HCT116 (cell line): ENCODE data around the gene ERMAP. TPM values are rescaled to one million over a fixed set of nuclear protein-coding genes. Genes with fewer than 3 reads are reported as not detected.

Experiments
- ATAC-seq: fragments of 200-7000 bp; cut with Tn5 transposase; 2 replicates; pipeline ENCODE4 v1.9.1; 2020; ENCODE audit warnings: mild to moderate bottlenecking, moderate library complexity
- BruUV-seq: library from RNA; stranded (reverse); fragments of 400-500 nt; replicated peaks from 2 replicates; lab custom pipeline; 2021; lab: Mats Ljungman, UMichigan
- CTCF ChIA-PET: fragments of 300-600 bp; sonication (Branson Sonifier 250); formaldehyde crosslinking; loops from one replicate; lab custom pipeline; 2021; ENCODE audit warnings: antibody characterized with exemption; lab: Charles Lee
- POLR2A ChIA-PET: fragments of 300-600, 350-600 bp; sonication (Branson Sonifier 250); formaldehyde crosslinking; loops from one replicate; lab custom pipeline; 2021; ENCODE audit warnings: antibody characterized with exemption; lab: Charles Lee
- RAD21 ChIA-PET, 2 experiments: fragments of 300-600 bp; sonication (Branson Sonifier 250); formaldehyde crosslinking; loops; one replicate each; lab custom pipeline; 2023; ENCODE audit warnings: low total read pairs in 2 of 2; ENCODE audit not compliant: uncharacterized antibody in 2 of 2, unreplicated experiment in 2 of 2, low non-redundant PET in 1 of 2; lab: Charles Lee
- DNase-seq: peaks from one replicate; pipeline ENCODE4 v3.0.0-alpha.2; 2010; ENCODE audit warnings: low read depth, low spot score
- H2AFZ ChIP-seq: fragments of 200-600 bp; shearing (Covaris generic), sonication (generic); 2 replicates; pipeline ENCODE4 v1.6.1; 2017; ENCODE audit warnings: low read depth, mixed run types, mixed read lengths, antibody characterized with exemption, low read length; ENCODE audit not compliant: poor library complexity, severe bottlenecking
- H3K27ac ChIP-seq: 2 replicates; pipeline ENCODE4 v1.5.1; 2012; ENCODE audit warnings: low read depth, low read length
- H3K27me3 ChIP-seq: fragments of 200-600 bp; sonication (generic); 2 replicates; pipeline ENCODE4 v1.6.1; 2016; ENCODE audit warnings: mixed run types, low read length, mixed read lengths; ENCODE audit not compliant: insufficient read depth
- H3K36me3 ChIP-seq, 2 experiments: fragments of 200-500 bp in 1 of 2; fragments of 200-600 bp in 1 of 2; sonication (Bioruptor generic) in 1 of 2; sonication (generic) in 1 of 2; 2 replicates each; pipeline versions ENCODE4 v1.5.1 to v1.6.1; 2014 to 2016; ENCODE audit warnings: low read length in 2 of 2, inconsistent platforms in 1 of 2, mixed read lengths in 1 of 2, mixed run types in 1 of 2; ENCODE audit not compliant: insufficient read depth in 2 of 2, control insufficient read depth in 1 of 2
- H3K4me1 ChIP-seq, 2 experiments: fragments of 200-600 bp in 1 of 2; sonication (generic) in 1 of 2; 2 replicates each; pipeline versions ENCODE4 v1.5.1 to v1.6.1; 2012 to 2017; ENCODE audit warnings: low read length in 2 of 2, inconsistent platforms in 1 of 2, mild to moderate bottlenecking in 1 of 2, mixed read lengths in 1 of 2, mixed run types in 1 of 2, moderate library complexity in 1 of 2; ENCODE audit not compliant: insufficient read depth in 2 of 2, control insufficient read depth in 1 of 2
- H3K4me2 ChIP-seq: fragments of 200-600 bp; sonication (generic); 2 replicates; pipeline ENCODE4 v1.6.1; 2017; ENCODE audit warnings: mixed run types, low read length, mixed read lengths
- H3K4me3 ChIP-seq, 2 experiments: fragments of 200-600 bp in 1 of 2; sonication (generic) in 1 of 2; replicated peaks in 1 of 2; 2 replicates each; pipeline ENCODE4 v1.5.1; 2011 to 2016; ENCODE audit warnings: low read length in 2 of 2, control low read depth in 1 of 2, low read depth in 1 of 2, mild to moderate bottlenecking in 1 of 2, mixed read lengths in 1 of 2, mixed run types in 1 of 2
- H3K79me2 ChIP-seq: fragments of 200-600 bp; sonication (generic); 2 replicates; pipeline ENCODE4 v1.6.1; 2017; ENCODE audit warnings: mild to moderate bottlenecking, mixed run types, low read length, moderate library complexity, mixed read lengths; ENCODE audit not compliant: insufficient read depth
- H3K9ac ChIP-seq: fragments of 200-600 bp; sonication (generic); 2 replicates; pipeline ENCODE4 v1.6.1; 2016; ENCODE audit warnings: low read length, mixed read lengths
- H3K9me2 ChIP-seq: fragments of 200-600 bp; sonication (generic), shearing (Covaris generic); 2 replicates; pipeline ENCODE4 v1.6.1; 2017; ENCODE audit warnings: mixed run types, mild to moderate bottlenecking, moderate library complexity; ENCODE audit not compliant: insufficient read depth
- H3K9me3 ChIP-seq, 2 experiments: fragments of 200-500 bp in 1 of 2; fragments of 200-600 bp in 1 of 2; sonication (Bioruptor generic) in 1 of 2; sonication (generic) in 1 of 2; 2 replicates each; pipeline ENCODE4 v1.6.1; 2014 to 2017; ENCODE audit warnings: low read length in 2 of 2, mixed read lengths in 2 of 2, inconsistent platforms in 1 of 2, low read depth in 1 of 2, mild to moderate bottlenecking in 1 of 2, mixed run types in 1 of 2, moderate library complexity in 1 of 2; ENCODE audit not compliant: control insufficient read depth in 1 of 2, insufficient read depth in 1 of 2
- H4K20me1 ChIP-seq: fragments of 200-600 bp; sonication (generic), shearing (Covaris generic); 2 replicates; pipeline ENCODE4 v1.6.1; 2017; ENCODE audit warnings: mixed run types, mild to moderate bottlenecking, moderate library complexity; ENCODE audit not compliant: insufficient read depth
- CBX3 ChIP-seq: IDR thresholded peaks from 2 replicates; pipeline ENCODE4 v1.6.1; 2012; ENCODE audit warnings: low read depth
- CEBPB ChIP-seq: IDR thresholded peaks from 2 replicates; pipeline ENCODE4 v1.6.1; 2012; ENCODE audit warnings: low read depth
- JUND ChIP-seq: IDR thresholded peaks from 2 replicates; pipeline ENCODE4 v1.6.1; 2012
- POLR2A ChIP-seq: IDR thresholded peaks from 2 replicates; pipeline ENCODE4 v1.7.0; 2011; ENCODE audit warnings: borderline replicate concordance; ENCODE audit not compliant: insufficient read depth, insufficient read length; ENCODE audit errors: extremely low read depth
- RAD21 ChIP-seq: IDR thresholded peaks from 2 replicates; pipeline ENCODE4 v1.6.1; 2012; ENCODE audit warnings: low read depth, mild to moderate bottlenecking
- REST ChIP-seq: IDR thresholded peaks from 2 replicates; pipeline ENCODE4 v1.6.1; 2012; ENCODE audit warnings: low read depth
- SIN3A ChIP-seq: IDR thresholded peaks from 2 replicates; pipeline ENCODE4 v1.6.1; 2012; ENCODE audit warnings: low read depth
- SP1 ChIP-seq: IDR thresholded peaks from 2 replicates; pipeline ENCODE4 v1.6.1; 2012; ENCODE audit warnings: low read depth
- TCF7L2 ChIP-seq: IDR thresholded peaks from 2 replicates; pipeline ENCODE4 v1.7.0; 2011; ENCODE audit warnings: borderline replicate concordance, inconsistent platforms; ENCODE audit not compliant: insufficient read depth, insufficient read length; ENCODE audit errors: extremely low read depth
- ZNF274 ChIP-seq: fragments of 200-500 bp; sonication (Bioruptor generic); IDR thresholded peaks from 2 replicates; pipeline ENCODE4 v1.6.1; 2014; ENCODE audit warnings: mild to moderate bottlenecking, low read depth, low read length, inconsistent platforms
- intact Hi-C: fragments of 100-400 bp; cut with micrococcal nuclease; formaldehyde crosslinking; loops from 2 replicates; pipeline ENCODE4 v1.10.0; 2022
- total RNA-seq: library from RNA; stranded (reverse); gene quantifications from one replicate; pipeline ENCODE4 v1.2.1, GENCODE V29; 2021; ENCODE audit not compliant: unreplicated experiment
- TF ChIP-seq, protein P1 (sequence below): IDR thresholded peaks from 2 replicates; pipeline ENCODE4 v1.6.1; 2012

ERMAP gene
- total RNA-seq, 1 experiment from 2014 or later: 5.4 TPM

DNA sequence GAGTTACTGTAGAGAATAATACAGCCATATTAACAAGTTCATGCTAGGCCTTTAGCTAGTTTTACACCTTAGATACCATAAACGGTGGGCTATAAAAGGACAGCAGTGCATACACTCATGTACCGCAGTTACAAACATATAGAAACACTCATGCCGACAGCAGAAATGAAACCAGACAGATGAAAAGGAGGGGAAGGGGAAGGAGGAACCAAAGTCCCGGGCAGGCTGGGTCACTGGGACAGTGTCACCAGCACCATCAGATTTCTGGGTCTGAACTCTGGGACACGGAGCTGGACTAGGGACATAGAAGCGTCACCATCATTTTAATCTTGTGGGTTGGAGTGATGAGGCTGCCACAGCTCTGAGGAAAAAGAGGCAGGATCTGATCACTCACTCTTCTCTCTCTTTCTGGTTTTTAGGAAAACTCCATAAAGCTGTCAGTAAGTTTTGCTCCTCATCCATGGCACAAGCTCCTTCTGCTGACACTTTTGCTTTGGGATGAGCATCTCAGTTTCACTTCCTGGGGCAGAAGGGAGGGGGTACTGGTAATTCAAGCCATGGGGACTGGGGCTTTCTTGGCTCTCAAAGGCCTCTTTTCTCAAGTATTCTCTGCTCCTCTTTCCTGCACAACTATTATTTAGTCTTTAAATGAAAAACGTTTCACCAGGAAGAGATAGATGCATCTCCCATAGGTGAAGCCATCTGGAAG is 21.7 kb downstream of the ERMAP start:
- no peaks in the 10 kb centered on the region for H3K36me3 ChIP-seq
- POLR2A ChIA-PET: no interaction called here
- no peaks in the 10 kb centered on the region for H3K4me1 ChIP-seq
- intact Hi-C loops: no loop called here
- no peaks in the 10 kb centered on the region for H3K9me2 ChIP-seq
- H3K9ac ChIP-seq: no peak overlapping the region
- TF ChIP-seq, protein P1, sequence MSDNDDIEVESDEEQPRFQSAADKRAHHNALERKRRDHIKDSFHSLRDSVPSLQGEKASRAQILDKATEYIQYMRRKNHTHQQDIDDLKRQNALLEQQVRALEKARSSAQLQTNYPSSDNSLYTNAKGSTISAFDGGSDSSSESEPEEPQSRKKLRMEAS: no peak
- TF ChIP-seq CEBPB (no peak), JUND (no peak), REST (no peak), RAD21 (no peak), SP1 (no peak), CBX3 (no peak), SIN3A (no peak), POLR2A (no peak), ZNF274 (no peak), TCF7L2 (no peak)
- BruUV-seq: no TSS peak
- H4K20me1 ChIP-seq: no peaks in the 10 kb centered on the region
- no peak for DNase-seq
- no peaks in the 10 kb centered on the region for H3K27me3 ChIP-seq
- CTCF ChIA-PET: interaction anchor here (1.3 kb wide), 1 partner anchor 8 kb away, joined by 7 read pairs; the partner anchor contains the start of gene ZNF691
- no peak overlapping the region for H3K4me3 ChIP-seq
- no peak overlapping the region for H2AFZ ChIP-seq
- no peak overlapping the region for H3K27ac ChIP-seq
- no peaks in the 10 kb centered on the region for H3K9me3 ChIP-seq
- H3K79me2 ChIP-seq: no peaks in the 10 kb centered on the region
- no peak for ATAC-seq
- no peak overlapping the region for H3K4me2 ChIP-seq
- RAD21 ChIA-PET: no interaction called here
